Osteocyte (in vitro differentiated cells): ENCODE data around the gene NBAS. TPM values are rescaled to one million over a fixed set of nuclear protein-coding genes. Genes with fewer than 3 reads are reported as not detected.

Experiments used
- DNase-seq: peaks from one replicate; pipeline ENCODE4 v3.0.0; 2021; ENCODE audit warnings: mixed read lengths; ENCODE audit not compliant: unreplicated experiment; ENCODE audit errors: extremely low spot score
- H3K27ac Mint-ChIP-seq: one replicate; pipeline ENCODE4 v1.8.0; 2021; ENCODE audit warnings: mild to moderate bottlenecking, mixed read lengths; ENCODE audit not compliant: unreplicated experiment
- H3K27me3 Mint-ChIP-seq: one replicate; pipeline ENCODE4 v1.8.0; 2021; ENCODE audit warnings: mixed read lengths; ENCODE audit not compliant: unreplicated experiment
- H3K36me3 Mint-ChIP-seq: one replicate; pipeline ENCODE4 v1.8.0; 2021; ENCODE audit warnings: mixed read lengths; ENCODE audit not compliant: unreplicated experiment
- H3K4me1 Mint-ChIP-seq: one replicate; pipeline ENCODE4 v1.8.0; 2021; ENCODE audit warnings: mixed read lengths; ENCODE audit not compliant: unreplicated experiment
- H3K4me3 Mint-ChIP-seq: one replicate; pipeline ENCODE4 v1.8.0; 2021; ENCODE audit warnings: mild to moderate bottlenecking, moderate library complexity, mixed read lengths; ENCODE audit not compliant: unreplicated experiment
- H3K9me3 Mint-ChIP-seq: one replicate; pipeline ENCODE4 v1.8.0; 2021; ENCODE audit warnings: mixed read lengths; ENCODE audit not compliant: unreplicated experiment
- total RNA-seq: library from RNA; stranded (reverse); gene quantifications from 2 replicates; pipeline ENCODE4 v1.2.1, GENCODE V29; 2021
- TF ChIP-seq, protein P1 (sequence below): fragments of 200-600 bp; sonication (generic); IDR thresholded peaks from 2 replicates; pipeline ENCODE4 v1.5.0; 2021; ENCODE audit warnings: antibody characterized with exemption, mild to moderate bottlenecking, moderate library complexity

The NBAS gene
- total RNA-seq, 1 donor from 2014 or later = 43.6 TPM

DNA sequence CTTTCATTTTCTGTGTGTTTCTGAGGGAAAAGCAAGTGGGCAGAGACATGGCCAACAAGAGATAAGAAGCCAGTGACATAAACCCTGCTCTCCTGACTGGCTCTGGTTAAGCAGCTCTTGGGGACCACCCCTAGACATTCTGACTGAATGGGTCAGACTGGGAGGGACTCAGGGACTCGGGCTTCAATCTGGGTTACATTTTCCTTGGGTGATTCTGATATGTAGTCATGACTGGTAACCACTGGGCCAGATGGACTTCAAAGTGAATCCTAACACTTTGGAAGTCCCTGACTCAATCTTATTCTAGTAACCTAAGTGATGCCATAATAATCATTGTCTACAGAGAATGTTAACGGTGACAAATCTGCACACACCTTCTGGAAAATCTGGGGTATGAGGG lies 397.8 kb downstream of the NBAS start:
- Mint-ChIP-seq H3K4me3 (no peak overlapping the region), H3K27me3 (no peaks in the 10 kb centered on the region), H3K9me3 (no peaks in the 10 kb centered on the region), H3K36me3 (peaks cover 8% of the 10 kb centered on the region), H3K27ac (no peak overlapping the region), H3K4me1 (peaks cover 2% of the 10 kb centered on the region)
- no peak for DNase-seq
- TF ChIP-seq, protein P1, sequence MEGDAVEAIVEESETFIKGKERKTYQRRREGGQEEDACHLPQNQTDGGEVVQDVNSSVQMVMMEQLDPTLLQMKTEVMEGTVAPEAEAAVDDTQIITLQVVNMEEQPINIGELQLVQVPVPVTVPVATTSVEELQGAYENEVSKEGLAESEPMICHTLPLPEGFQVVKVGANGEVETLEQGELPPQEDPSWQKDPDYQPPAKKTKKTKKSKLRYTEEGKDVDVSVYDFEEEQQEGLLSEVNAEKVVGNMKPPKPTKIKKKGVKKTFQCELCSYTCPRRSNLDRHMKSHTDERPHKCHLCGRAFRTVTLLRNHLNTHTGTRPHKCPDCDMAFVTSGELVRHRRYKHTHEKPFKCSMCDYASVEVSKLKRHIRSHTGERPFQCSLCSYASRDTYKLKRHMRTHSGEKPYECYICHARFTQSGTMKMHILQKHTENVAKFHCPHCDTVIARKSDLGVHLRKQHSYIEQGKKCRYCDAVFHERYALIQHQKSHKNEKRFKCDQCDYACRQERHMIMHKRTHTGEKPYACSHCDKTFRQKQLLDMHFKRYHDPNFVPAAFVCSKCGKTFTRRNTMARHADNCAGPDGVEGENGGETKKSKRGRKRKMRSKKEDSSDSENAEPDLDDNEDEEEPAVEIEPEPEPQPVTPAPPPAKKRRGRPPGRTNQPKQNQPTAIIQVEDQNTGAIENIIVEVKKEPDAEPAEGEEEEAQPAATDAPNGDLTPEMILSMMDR = no peak

DNA sequence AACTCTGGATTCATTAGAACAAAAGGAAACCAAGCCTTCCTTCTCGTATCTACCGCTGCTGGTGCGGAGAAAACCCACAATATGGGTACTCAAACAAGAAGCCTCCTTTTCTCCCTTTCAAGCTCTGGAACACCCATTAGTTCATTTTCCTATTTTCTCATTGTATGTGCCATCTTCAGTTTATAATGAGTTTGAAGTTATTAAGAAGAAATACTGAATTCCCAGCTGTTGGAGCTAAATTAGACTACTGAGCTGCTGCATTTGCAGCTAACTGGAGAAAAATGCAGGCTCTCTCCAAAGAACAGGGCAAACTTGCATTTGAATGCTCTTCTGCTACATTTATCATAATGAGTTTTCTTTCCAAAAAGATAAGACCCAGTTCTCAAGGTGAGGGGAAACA lies 398.5 kb downstream of the NBAS start:
- Mint-ChIP-seq H3K27ac (no peak overlapping the region), H3K36me3 (peaks cover 8% of the 10 kb centered on the region), H3K4me3 (no peak overlapping the region), H3K27me3 (no peaks in the 10 kb centered on the region), H3K4me1 (peaks cover 2% of the 10 kb centered on the region), H3K9me3 (no peaks in the 10 kb centered on the region)
- DNase-seq = no peak
- TF ChIP-seq, protein P1 = no peak

DNA sequence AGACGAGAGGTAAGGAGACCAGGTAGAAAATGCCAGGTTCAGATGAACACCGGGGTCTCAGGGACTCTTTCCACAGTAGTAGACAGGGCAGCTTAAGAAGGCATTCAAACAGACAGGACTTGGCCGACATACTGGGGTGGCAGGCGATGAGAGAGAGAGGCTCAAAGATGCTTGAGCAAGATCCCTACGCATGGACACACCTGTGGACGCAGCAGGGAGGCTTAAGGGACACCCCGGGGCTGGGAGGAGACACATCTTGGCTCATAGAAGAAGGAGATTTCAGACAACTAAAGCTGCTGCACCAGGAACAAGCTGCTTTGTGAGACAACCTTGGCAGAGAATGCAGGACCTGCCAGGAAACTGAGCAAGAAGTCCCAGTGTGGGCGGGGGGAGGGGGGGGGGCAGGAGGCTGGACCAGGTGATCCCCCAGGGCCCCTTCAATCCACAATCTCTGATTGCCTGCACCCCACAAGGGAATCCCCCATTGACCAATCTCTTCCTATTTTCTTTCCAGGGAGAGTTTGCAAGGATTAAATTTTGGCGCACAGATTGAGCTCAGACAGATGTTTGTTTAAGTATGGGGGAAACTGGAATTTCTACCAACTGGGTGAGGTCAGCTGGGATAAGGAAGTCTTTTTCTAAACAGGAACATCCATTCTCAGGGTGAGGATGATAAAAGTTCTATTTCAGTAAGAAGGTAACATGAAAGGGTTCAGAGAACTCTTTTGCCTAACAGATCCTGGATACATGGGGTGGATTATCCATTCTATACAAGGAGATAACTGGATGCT lies 400.7 kb downstream of the NBAS start:
- no peak for DNase-seq
- no peak overlapping the region for H3K27ac Mint-ChIP-seq
- H3K9me3 Mint-ChIP-seq = no peaks in the 10 kb centered on the region
- H3K4me3 Mint-ChIP-seq = no peak overlapping the region
- H3K4me1 Mint-ChIP-seq = peaks cover 2% of the 10 kb centered on the region
- TF ChIP-seq, protein P1 = no peak
- H3K36me3 Mint-ChIP-seq = peaks cover 3% of the 10 kb centered on the region
- no peaks in the 10 kb centered on the region for H3K27me3 Mint-ChIP-seq

DNA sequence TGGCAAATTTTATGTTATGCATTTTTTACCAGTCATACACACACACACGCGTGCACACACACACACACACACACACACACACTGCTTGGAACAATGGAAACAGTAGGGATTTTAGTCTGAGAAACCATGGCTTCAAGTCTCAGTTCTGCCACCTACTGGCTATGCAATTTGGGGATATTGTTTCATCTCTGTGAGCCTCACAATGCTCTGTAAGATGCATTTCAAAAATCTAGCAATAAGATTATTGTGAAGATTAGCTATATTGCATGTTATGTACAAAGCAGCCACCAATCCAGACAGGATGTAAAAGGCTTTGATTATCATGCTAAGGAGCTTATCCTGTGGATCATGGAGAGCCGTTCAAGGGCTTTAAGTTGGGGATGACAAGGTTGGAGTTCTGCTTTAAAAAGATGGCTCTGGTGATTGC lies 401.4 kb downstream of the NBAS start:
- Mint-ChIP-seq H3K4me3 (no peak overlapping the region), H3K36me3 (no peaks in the 10 kb centered on the region), H3K9me3 (no peaks in the 10 kb centered on the region), H3K27ac (no peak overlapping the region), H3K27me3 (no peaks in the 10 kb centered on the region), H3K4me1 (peaks cover 2% of the 10 kb centered on the region)
- TF ChIP-seq, protein P1 = peak; percentile 50
- no peak for DNase-seq

DNA sequence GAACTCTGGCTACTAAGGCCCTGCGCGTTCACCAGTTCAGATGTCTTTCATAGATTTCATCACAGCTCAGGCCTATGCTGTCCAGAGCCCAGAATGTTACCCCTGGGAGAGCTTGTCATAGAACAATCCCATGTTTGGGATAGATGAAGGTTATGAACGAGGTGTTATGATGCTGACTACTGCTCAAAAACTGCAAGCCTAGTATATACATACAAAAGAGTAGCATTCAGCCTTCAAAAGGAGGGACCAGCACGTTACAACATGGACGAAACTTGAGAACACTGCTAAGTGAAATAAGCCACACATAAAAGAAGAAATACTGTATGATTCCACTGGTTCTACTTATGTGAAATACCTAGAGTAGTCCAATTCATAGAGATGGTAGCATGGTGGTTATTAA lies 401.9 kb downstream of the NBAS start:
- Mint-ChIP-seq H3K27ac (no peak overlapping the region), H3K9me3 (no peaks in the 10 kb centered on the region), H3K4me1 (peaks cover 2% of the 10 kb centered on the region), H3K4me3 (no peak overlapping the region), H3K36me3 (no peaks in the 10 kb centered on the region), H3K27me3 (no peaks in the 10 kb centered on the region)
- TF ChIP-seq, protein P1 = no peak
- DNase-seq = no peak
